EL (cell line): ENCODE data around the gene CFAP58.
"Not testable (repeated sequence)": the region's sequence is repeated elsewhere in the genome, so short reads cannot be mapped to it uniquely, and the experiment has no call there.

Source experiments
- DNase-seq: peaks from one replicate; pipeline ENCODE4 v3.0.0-alpha.2; 2016

The CFAP58 gene

DNA sequence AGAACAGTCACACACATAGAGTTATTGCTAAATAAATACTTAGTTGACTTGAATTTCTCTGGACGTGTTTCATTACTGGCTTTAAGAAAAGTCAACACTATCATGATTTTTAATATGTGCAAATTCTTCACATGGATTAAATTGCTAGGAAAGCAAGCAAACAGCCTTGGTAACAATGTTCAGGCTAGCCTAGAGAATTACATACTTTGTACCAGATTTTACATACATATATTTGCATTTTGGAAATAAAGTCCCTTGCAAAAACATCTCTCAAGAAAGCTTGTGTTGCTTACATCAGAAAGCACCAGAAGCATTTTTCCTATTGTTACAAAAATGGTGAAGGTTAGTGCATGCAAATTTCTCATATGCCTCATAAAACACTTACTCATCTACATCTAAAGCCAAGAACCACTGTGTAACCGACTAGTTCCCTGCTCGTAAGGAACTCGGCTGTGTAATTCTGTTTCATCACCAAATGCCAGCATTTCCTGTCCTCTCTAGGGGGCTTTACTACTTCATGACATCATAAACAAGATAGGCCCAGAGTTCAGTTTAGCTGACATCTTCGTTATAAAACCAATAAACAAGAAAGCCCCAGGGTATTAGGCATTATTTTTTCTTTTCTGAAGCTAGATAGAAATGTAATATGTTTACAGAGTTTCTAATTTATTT is 87.8 kb downstream of the CFAP58 start:
- DNase-seq = peak; percentile 95

DNA sequence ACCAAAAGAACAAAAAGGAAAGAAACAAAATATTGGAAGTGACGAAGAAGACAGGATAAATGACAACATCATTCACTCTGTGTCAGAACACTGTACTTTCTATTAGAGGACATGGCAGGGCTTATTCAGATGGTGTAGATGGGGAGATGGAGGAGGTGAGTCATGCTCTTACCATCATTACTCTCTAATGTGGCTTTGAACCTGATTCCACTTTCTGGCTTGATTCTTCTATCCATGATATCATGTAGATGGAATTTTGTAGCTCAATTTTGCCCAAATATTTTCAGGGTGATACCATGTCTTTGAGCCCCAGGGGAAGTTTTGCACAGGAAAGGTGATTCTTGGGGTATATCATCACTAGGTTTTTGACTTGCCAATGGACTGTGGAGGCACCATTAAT is 91.7 kb downstream of the CFAP58 start:
- DNase-seq = peak; percentile 96

DNA sequence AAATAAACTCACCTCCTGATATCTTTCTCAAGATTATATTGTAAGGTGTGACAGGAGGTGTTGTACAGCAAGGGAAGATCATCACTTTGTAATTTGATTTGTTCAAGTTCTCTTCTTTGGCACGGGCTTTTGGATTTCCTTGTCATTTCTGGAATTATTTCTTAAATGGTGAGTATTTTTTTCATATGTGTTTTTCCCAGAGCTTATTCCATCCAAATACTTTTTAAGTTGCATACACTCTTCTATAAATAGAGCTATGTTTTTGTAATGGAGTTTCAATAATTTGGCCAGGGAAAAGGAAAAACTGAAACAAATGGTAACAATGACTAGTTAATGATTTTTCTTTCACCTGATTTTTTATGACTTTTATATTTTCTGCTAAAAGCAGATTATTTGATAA is 92.5 kb downstream of the CFAP58 start:
- DNase-seq = no peak

DNA sequence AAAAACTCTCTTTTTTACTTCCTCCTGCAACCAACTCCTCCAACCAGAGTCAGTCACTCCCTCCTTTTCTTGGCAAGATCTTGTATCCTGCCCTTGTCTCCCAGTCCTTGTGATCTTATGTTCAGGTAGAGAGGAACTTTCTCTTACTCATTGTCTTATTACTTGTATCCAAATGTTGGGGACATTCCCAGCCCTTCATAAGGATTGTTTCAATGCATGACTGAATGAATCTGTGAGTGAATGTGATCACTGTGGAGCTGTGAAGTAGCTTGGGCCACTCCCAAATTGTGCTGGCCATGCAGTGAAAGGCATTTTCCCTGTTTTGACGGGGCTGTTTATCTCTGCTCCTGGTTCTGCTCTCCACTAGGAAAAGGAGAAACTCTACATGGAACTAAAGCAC is 93.7 kb downstream of the CFAP58 start:
- DNase-seq = peak; percentile 38

DNA sequence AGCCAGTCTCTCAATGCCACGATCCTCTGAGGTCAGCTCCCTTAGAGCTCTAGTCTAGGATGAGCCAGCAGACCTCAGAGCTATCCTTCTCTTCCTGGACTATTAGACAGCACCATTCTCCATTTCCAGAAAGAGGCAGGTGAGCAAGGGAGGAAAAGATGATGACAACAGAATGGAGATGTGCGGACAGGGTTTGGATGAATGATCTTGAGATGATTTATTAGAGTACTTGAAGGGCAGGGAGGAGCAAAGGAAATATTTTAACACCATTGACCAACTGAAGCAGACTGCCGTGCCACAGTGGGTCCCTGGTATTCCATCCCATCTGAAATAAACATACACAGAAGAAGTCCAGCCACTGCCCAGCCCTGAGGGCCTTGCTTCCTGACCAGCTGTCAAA is 94.3 kb downstream of the CFAP58 start:
- DNase-seq = peak; percentile 40

DNA sequence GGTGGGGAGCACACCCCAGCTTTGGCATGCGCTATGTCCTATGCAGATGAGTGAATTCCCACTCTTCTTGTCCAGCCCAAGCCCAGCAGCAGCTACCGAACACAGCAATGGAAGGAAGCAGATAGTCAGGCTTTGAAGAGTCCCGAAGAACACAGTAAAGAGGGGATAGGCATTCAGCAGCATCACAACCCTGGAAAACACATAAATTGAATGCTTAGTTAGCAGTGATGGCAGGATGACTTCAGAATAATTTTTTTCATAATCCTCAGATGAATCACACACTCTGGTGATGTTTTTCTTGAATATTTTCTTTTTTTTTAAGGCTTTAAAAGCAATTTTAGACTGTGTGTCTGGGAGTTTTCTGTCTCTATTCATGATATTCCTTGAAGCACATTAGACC is 95.8 kb downstream of the CFAP58 start:
- DNase-seq = peak; percentile 79

DNA sequence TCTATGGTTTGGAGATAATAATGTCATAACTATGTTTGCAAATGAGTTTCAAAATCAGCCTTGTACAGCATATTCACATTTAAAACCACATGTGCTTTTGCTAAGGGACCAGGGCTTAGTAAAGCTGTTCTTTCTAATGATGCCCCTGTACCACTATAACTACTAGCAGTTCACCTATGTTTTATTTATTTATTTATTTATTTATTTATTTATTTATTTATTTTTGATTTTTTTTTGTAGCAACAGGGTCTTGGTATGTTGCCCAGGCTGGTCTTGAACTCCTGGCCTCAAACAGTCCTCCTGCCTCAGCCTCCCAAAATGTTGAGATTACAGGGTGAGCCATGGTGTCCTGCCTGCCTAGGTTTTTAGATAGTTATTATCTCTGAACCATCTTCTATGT is 96.9 kb downstream of the CFAP58 start:
- no peak for DNase-seq

DNA sequence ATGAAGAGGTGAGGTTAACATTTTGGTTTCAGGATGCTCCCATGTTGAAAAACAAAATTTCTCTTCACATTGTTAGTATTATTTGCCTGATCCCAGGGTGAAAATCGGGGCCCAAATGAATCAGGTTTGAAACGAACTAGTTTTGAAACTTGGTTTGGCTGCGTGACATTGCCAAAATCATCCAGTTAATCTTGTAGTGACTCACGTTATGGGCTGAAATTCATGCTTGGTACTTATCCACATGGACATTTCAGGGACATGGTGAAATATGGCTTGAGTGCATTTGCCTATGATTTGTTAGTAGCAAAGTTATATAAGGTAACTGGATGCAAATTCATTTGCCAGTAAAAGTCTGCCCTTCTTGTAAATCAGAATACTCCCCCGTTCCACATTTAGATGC is 97.3 kb downstream of the CFAP58 start:
- DNase-seq = no peak

DNA sequence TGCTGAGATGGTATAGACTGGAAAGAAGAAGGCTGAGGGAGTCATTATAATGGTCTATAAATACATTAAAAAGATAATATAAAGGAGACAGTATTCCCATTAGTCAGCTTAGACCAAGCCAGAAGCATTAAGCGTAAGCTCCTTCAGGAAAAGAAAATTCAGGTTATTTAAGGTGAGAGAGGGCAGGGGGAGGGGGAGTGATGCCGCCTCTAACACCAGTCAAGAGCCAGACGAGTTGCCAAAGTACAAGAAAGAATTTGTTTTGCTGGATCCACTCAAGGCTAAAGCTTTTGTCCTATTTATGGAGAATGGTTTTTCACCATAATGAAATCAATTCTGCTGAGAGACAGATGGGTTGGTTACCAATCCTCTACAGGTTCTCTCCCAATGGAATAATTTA is 99.3 kb downstream of the CFAP58 start:
- no peak for DNase-seq

DNA sequence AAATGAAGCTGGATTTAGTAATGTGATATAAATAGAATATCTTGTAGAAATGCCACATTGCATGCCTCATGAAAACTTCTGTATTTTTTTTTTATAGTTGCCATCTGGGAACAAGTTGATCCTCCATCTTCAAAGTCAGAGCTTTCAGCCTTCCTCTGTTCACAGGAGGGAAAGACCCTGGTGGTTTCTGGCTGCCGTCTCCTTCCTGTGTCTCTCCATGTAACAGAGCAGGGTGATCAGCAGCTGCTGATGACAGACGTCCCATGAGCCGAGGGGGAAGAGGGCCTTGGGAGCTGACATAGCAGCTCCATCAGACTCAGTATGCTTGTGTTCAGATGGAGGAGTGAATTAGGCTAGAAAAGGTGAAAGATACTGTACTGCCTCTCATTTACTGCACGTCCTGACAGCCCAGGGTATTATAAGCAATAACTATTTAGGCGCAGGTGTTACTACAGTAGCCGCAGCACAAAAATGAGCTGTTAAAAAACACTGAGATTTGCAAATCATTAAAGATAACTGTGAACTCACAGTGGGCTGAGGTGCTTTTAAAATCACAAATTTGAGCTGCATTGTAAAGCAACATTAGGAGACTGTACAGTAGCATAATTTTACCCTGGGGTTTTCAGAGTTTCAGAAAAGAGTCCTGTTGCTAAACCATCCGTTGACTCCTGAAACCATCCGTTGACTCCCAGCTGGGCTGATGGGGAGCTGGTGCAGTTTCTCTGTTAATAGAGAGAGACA is 103.3 kb downstream of the CFAP58 start:
- DNase-seq = no peak

DNA sequence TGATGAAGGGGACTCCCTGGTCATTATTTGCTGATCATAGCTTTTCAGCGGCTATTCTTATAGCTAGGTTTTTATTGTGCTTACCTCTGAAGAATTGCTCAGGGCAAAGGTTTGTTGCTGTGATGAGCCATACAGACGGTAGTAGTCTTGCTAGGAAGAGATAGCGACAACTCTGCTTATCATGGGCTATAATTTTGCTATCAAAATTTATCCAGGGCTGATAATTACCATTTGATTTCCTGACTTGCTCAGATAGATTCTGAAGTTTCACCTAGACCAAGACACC is 103.9 kb downstream of the CFAP58 start:
- no peak for DNase-seq

DNA sequence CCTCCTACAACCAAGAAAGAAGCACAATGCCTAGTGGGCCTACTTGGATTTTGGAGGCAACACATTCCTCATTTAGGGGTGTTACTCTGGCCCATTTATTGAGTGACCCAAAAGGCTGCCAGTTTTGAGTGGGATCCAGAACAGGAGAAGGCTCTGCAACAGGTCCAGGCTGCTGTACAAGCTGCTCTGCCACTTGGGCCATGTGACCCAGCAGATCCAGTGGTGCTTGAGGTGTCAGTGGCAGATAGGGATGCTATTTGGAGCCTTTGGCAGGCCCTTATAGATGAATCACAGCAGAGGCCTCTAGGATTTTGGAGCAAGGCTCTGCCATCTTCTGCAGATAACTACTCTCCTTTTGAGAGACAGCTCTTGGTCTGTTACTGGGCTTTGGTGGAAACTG is 111.9 kb downstream of the CFAP58 start:
- DNase-seq = not testable (repeated sequence)

DNA sequence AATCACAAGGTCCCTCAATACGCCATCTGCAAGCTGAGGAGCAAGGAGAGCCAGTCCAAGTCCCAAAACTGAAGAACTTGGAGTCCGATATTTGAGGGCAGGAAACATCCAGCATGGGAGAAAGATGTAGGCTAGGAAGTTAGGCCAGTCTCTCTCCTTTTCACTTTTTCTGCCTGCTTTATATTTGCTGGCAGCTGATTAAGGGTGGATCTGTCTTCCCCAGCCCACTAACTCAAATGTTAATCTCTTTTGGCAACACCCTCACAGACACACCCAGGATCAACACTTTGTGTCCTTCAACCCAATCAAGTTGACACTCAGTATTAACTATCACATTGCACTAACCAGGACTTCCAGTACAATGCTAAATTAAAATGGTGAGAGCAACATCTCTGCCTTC is 115.2 kb downstream of the CFAP58 start:
- not testable (repeated sequence) for DNase-seq

DNA sequence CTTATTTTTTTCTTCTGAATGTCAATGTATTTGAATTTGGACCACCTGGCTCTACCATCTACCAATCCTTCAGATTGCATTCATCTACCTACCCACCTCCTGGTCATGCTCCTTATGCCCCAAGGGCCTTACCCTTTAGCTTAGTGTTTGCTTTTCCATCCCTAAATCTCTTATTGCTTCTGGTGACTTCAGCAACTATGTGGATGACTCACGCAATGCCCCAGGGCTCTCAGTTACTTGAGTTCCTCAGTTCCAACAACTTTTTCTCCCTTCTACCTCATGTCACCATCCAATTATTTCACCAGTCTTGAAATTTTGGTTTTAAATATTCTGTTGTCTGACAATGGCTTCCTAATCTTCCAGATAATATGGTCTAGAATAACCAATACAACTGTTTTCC is 118.9 kb downstream of the CFAP58 start:
- peak; percentile 88 for DNase-seq

DNA sequence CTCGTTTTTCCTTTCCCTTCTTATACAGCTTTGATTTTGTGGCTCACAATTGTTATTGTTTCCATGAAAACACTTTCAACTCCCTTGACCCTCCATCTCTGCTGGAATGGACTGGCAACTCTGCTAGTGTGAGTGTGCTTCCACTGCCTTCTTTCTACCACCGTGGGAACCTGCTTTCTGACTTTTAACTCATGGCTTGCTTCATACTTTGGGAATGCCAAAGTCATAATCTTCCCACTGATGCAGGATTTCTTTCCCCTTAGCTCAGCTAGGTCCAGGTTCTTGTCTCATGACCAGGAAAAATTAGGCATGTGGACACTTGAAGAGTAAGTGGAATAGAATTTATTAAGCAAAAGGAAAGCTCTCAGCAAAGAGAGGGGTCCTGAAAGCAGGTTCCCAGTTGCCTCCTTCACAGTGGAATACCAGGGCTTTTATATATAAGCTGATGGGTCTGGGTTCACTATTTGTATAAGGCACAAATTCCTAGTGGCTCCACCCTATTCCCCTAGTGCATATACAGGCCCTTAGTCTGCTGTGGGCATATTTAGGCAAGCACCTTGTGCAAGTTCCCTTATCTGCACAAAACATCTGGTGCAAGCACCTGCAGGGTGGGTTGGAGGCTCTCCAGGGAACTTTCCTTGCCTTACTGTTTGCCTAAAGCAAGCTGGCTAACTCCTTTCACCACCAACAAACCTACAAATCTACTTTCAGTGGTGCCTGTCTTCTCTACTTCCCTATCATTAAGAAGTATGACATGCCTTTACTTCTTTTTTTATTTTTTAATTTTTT is 119.5 kb downstream of the CFAP58 start:
- DNase-seq = peak; percentile 81

DNA sequence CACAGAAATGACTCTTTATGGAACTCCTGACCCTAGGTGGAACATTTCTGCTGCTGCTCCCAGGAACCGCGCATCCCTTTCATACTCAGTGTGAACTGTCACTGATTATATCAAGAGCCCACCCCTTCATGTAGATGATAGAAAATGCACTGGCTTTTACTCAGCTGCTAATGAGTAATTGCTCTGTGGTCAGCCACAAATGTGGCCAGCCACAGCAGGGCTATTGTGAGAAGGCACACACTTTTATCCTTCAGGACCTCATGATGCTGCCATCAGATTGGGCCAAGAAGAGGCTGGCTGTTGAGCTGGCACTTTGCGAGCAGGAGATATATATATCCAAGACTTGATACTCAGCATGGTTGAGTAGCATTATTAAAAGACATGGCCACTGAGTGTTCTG is 124.7 kb downstream of the CFAP58 start:
- no peak for DNase-seq

DNA sequence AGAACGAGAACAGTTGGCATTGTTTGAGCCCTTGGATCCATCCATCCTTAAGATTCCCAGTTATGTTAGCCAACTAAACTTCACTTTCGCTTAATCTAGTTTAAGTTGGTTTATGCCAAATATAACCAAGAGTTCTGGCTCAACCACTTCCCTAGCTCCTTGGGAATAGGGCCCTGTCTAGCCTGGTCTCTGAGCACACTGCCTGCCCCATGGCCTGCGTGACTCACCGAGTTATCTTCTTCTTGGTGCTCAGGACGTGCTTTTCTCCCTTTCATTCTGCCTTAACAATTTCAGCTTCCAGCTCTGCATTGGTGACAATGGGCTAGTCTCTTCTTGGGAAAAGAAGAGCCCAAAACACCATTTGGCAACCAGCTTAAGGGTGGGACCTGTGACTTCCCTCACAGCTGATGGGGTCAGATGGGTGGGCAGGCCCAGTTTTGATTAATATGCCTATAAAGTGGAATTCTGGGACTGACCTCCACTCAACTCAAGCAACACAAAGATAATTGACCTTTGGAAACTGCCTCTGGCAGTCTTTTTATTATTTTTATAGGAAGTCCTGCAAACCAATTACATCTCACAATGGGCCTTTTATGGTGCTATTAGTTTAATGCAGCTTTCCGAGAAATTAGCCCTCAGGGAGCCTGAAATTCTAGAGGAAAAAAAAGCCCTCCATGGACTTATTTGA is 126.4 kb downstream of the CFAP58 start:
- DNase-seq = no peak

DNA sequence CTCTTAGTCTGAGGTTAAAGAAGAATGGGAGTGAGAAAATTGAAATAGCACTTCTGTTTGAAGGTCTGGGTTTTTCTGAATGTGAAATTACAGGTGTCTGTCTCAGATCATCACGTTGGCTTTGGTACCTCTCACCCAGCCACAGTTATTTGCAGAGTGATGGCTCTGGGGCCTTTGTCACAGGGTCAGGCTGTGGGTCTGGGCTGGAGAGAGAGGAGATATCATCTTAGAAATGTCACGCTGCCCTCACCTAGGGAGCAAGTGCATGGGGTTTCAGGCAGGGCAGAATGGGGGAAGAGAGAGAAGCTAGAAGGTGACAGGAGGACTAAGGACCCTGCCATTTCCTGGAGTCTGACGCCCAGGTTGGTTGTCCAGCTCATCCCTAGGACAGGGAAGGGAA is 127.2 kb downstream of the CFAP58 start:
- DNase-seq = no peak

DNA sequence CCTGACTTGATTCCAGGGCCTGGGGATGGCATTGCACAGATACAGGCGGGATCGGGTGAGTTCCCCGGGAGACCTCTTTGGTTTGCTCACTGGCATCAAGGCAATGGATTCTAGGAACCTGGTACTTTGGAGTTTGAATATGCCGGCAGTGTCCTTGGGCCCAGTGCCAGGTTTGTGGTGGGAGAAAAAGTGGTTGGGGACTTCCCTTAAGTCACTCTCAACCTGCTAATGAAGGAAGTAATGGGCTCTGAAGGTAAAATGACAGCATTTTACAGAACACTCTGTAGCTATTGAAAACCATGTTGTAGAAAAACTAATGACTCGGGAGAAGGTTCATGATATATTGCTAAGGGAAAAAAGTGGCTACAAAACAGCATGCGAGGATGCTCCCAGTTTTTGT is 129.9 kb downstream of the CFAP58 start:
- no peak for DNase-seq

DNA sequence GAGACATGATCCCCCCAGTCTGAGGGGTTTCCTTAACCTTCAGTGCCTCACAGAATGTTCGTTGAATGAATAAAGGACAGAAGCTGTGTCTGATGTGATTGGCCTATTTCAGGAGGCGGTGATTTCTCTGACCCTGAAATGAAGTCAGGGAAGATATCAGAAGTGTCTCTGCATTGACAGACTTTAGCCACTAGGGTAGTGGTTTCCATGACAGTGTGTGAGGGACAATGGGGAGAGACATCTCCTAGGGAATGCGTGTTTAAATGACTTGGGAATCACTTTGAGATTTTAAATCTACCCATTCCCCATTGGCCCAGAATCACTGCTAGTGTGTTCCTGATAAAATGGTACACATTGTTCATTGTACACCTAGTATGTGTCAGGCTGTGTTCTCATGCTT is 132.0 kb downstream of the CFAP58 start:
- DNase-seq = no peak

DNA sequence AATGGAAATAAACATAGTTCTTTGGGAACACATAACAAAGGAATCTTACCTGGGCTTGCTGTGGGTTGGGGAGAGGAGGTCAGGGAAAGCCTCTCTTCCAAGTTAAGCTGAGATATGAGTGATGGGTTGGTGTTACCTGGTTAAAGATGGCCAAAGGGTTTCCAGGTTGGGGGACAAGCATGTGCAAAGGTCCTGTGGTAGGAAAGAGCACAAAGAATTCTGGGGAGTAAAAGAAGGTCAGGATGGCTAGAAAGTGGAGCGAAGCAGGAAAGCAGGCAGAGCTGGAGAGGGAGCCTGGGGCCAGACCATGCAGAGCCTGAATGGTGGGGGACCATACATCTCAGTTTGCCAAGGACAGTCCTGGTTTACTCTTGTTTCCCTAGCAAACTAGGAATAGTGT is 133.2 kb downstream of the CFAP58 start:
- no peak for DNase-seq

DNA sequence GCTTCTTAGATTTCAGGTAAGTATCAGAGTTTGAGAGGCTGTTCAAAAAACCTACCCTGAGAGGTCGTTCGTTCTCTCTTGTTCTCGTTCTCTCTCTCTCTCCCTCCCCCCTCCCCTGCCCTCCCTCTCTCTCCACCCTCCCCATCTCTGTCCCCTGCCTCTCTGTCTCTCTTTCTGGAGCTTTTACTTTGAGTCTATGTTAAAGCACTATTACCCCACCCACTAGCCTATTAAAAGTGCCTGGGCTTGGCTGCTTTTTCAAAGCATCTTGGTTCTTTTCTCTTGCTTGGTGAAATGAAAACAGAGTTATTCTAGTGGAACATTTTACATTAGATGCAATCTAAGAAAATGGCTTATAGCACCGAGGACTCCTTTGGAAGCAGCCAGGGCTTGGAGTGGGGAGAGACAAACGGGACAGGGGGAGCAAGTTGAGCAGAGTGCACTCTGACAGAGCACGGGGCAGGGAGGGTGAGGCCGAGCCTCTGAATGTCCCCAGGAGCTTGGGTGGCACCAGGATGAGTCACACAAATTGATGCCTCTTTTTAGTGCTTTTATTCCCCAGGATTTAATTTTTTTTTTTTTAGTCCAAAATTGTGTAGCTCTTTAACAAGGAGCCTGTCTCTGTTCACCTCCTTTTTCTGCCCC is 134.3 kb downstream of the CFAP58 start:
- no peak for DNase-seq

DNA sequence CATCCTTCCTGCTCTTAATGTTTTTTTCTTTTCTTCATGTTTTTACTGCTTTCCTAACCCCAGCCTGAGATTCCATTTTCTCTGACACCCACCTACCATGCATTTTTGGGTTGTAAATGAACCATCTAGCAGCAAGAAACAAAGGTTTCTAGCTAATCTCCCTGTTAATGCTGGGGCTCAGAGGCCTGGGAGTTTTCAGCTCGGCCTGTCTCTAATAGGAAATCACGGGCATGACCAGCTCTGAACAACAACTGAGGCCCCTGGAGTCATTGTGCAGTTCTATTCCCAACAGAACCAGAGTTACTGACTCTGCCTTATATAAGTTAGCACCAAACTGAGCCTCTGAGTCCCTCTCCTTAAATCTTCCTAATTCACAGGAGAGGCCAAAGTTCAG is 134.8 kb downstream of the CFAP58 start:
- DNase-seq = no peak
